ENCODE results near the gene CSMD2.

Gene CSMD2

GRCh38 chr1:33634806-33635205 is 530.2 kb downstream of the CSMD2 start:
- H3K36me3 ChIP-seq (ENCODE audit: insufficient read depth, low read length) = no peaks in the 10 kb centered on the region
- H3K4me2 ChIP-seq (ENCODE audit: low read length) = no peak overlapping the region
- no peaks in the 10 kb centered on the region for H3K9me3 ChIP-seq (replicated peaks; ENCODE audit: low read length)
- peaks cover 20% of the 10 kb centered on the region for H3K27me3 ChIP-seq (ENCODE audit: control insufficient read depth, insufficient read depth, low read length)
- H3K9ac ChIP-seq (ENCODE audit: low read depth, low read length) = no peak overlapping the region
- H3K4me3 ChIP-seq (ENCODE audit: low read length) = no peak overlapping the region
- no peaks in the 10 kb centered on the region for H3K4me1 ChIP-seq (ENCODE audit: control insufficient read depth, insufficient read depth, low read length)

GRCh38 chr1:33634143-33634542 is 530.9 kb downstream of the CSMD2 start:
- Histone ChIP-seq H3K36me3 (ENCODE audit: insufficient read depth, low read length) (no peaks in the 10 kb centered on the region), H3K4me3 (ENCODE audit: low read length) (no peak overlapping the region), H3K4me2 (ENCODE audit: low read length) (no peak overlapping the region), H3K27me3 (ENCODE audit: control insufficient read depth, insufficient read depth, low read length) (peaks cover 18% of the 10 kb centered on the region), H3K4me1 (ENCODE audit: control insufficient read depth, insufficient read depth, low read length) (no peaks in the 10 kb centered on the region), H3K9me3 (replicated peaks; ENCODE audit: low read length) (no peaks in the 10 kb centered on the region), H3K9ac (ENCODE audit: low read depth, low read length) (no peak overlapping the region)

GRCh38 chr1:33633019-33633801 is 531.8 kb downstream of the CSMD2 start:
- Histone ChIP-seq H3K36me3 (ENCODE audit: insufficient read depth, low read length) (no peaks in the 10 kb centered on the region), H3K4me3 (ENCODE audit: low read length) (no peak overlapping the region), H3K9ac (ENCODE audit: low read depth, low read length) (no peak overlapping the region), H3K4me2 (ENCODE audit: low read length) (no peak overlapping the region), H3K4me1 (ENCODE audit: control insufficient read depth, insufficient read depth, low read length) (no peaks in the 10 kb centered on the region), H3K9me3 (replicated peaks; ENCODE audit: low read length) (no peaks in the 10 kb centered on the region), H3K27me3 (ENCODE audit: control insufficient read depth, insufficient read depth, low read length) (peaks cover 16% of the 10 kb centered on the region)

GRCh38 chr1:33630686-33631085 is 534.3 kb downstream of the CSMD2 start:
- no peak overlapping the region for H3K4me2 ChIP-seq (ENCODE audit: low read length)
- H3K9ac ChIP-seq (ENCODE audit: low read depth, low read length) = no peak overlapping the region
- H3K36me3 ChIP-seq (ENCODE audit: insufficient read depth, low read length) = no peaks in the 10 kb centered on the region
- H3K4me3 ChIP-seq (ENCODE audit: low read length) = no peak overlapping the region
- peaks cover 14% of the 10 kb centered on the region for H3K27me3 ChIP-seq (ENCODE audit: control insufficient read depth, insufficient read depth, low read length)
- no peaks in the 10 kb centered on the region for H3K9me3 ChIP-seq (replicated peaks; ENCODE audit: low read length)
- no peaks in the 10 kb centered on the region for H3K4me1 ChIP-seq (ENCODE audit: control insufficient read depth, insufficient read depth, low read length)

- H3K9me3 ChIP-seq (replicated peaks; ENCODE audit: low read length) = no peaks in the 10 kb centered on the region
- no peak overlapping the region for H3K4me3 ChIP-seq (ENCODE audit: low read length)
Observed at GRCh38 chr1:33626801-33627200, 538.2 kb downstream of the CSMD2 start.

GRCh38 chr1:33624991-33625870 is 539.8 kb downstream of the CSMD2 start:
- H3K4me1 ChIP-seq (ENCODE audit: control insufficient read depth, insufficient read depth, low read length) = no peaks in the 10 kb centered on the region
- no peaks in the 10 kb centered on the region for H3K27me3 ChIP-seq (ENCODE audit: control insufficient read depth, insufficient read depth, low read length)
- H3K36me3 ChIP-seq (ENCODE audit: insufficient read depth, low read length) = no peaks in the 10 kb centered on the region
- no peak overlapping the region for H3K4me3 ChIP-seq (ENCODE audit: low read length)
- no peak overlapping the region for H3K9ac ChIP-seq (ENCODE audit: low read depth, low read length)
- no peak overlapping the region for H3K4me2 ChIP-seq (ENCODE audit: low read length)
- H3K9me3 ChIP-seq (replicated peaks; ENCODE audit: low read length) = no peaks in the 10 kb centered on the region

More at GRCh38 chr1:33626801-33627200, 538.2 kb downstream of the CSMD2 start:
- Histone ChIP-seq H3K4me1 (ENCODE audit: control insufficient read depth, insufficient read depth, low read length) (no peaks in the 10 kb centered on the region), H3K27me3 (ENCODE audit: control insufficient read depth, insufficient read depth, low read length) (no peaks in the 10 kb centered on the region), H3K9ac (ENCODE audit: low read depth, low read length) (no peak overlapping the region), H3K36me3 (ENCODE audit: insufficient read depth, low read length) (no peaks in the 10 kb centered on the region), H3K4me2 (ENCODE audit: low read length) (no peak overlapping the region)

- H3K9me3 ChIP-seq (replicated peaks; ENCODE audit: low read length) = no peaks in the 10 kb centered on the region
- H3K4me3 ChIP-seq (ENCODE audit: low read length) = no peak overlapping the region
- no peaks in the 10 kb centered on the region for H3K36me3 ChIP-seq (ENCODE audit: insufficient read depth, low read length)
- no peak overlapping the region for H3K9ac ChIP-seq (ENCODE audit: low read depth, low read length)
- no peaks in the 10 kb centered on the region for H3K27me3 ChIP-seq (ENCODE audit: control insufficient read depth, insufficient read depth, low read length)
- no peaks in the 10 kb centered on the region for H3K4me1 ChIP-seq (ENCODE audit: control insufficient read depth, insufficient read depth, low read length)
- H3K4me2 ChIP-seq (ENCODE audit: low read length) = no peak overlapping the region
Observed at GRCh38 chr1:33624261-33624990, 540.6 kb downstream of the CSMD2 start.

GRCh38 chr1:33623811-33624210 is 541.2 kb downstream of the CSMD2 start:
- Histone ChIP-seq H3K27me3 (ENCODE audit: control insufficient read depth, insufficient read depth, low read length) (no peaks in the 10 kb centered on the region), H3K9ac (ENCODE audit: low read depth, low read length) (no peak overlapping the region), H3K4me1 (ENCODE audit: control insufficient read depth, insufficient read depth, low read length) (no peaks in the 10 kb centered on the region), H3K36me3 (ENCODE audit: insufficient read depth, low read length) (no peaks in the 10 kb centered on the region), H3K4me3 (ENCODE audit: low read length) (no peak overlapping the region), H3K9me3 (replicated peaks; ENCODE audit: low read length) (no peaks in the 10 kb centered on the region), H3K4me2 (ENCODE audit: low read length) (no peak overlapping the region)

- Histone ChIP-seq H3K27me3 (ENCODE audit: control insufficient read depth, insufficient read depth, low read length) (peaks cover 6% of the 10 kb centered on the region), H3K4me1 (ENCODE audit: control insufficient read depth, insufficient read depth, low read length) (no peaks in the 10 kb centered on the region), H3K4me2 (ENCODE audit: low read length) (no peak overlapping the region), H3K4me3 (ENCODE audit: low read length) (no peak overlapping the region), H3K9me3 (replicated peaks; ENCODE audit: low read length) (no peaks in the 10 kb centered on the region), H3K36me3 (ENCODE audit: insufficient read depth, low read length) (no peaks in the 10 kb centered on the region), H3K9ac (ENCODE audit: low read depth, low read length) (no peak overlapping the region)
Observed at GRCh38 chr1:33622757-33623156, 542.3 kb downstream of the CSMD2 start.

GRCh38 chr1:33618636-33619035 is 546.4 kb downstream of the CSMD2 start:
- Histone ChIP-seq H3K4me1 (ENCODE audit: control insufficient read depth, insufficient read depth, low read length) (no peaks in the 10 kb centered on the region), H3K36me3 (ENCODE audit: insufficient read depth, low read length) (no peaks in the 10 kb centered on the region), H3K9me3 (replicated peaks; ENCODE audit: low read length) (no peaks in the 10 kb centered on the region), H3K4me2 (ENCODE audit: low read length) (no peak overlapping the region), H3K9ac (ENCODE audit: low read depth, low read length) (no peak overlapping the region), H3K27me3 (ENCODE audit: control insufficient read depth, insufficient read depth, low read length) (peaks cover 17% of the 10 kb centered on the region), H3K4me3 (ENCODE audit: low read length) (no peak overlapping the region)

- no peak overlapping the region for H3K9ac ChIP-seq (ENCODE audit: low read depth, low read length)
- H3K9me3 ChIP-seq (replicated peaks; ENCODE audit: low read length) = no peaks in the 10 kb centered on the region
- peaks cover 22% of the 10 kb centered on the region for H3K27me3 ChIP-seq (ENCODE audit: control insufficient read depth, insufficient read depth, low read length)
- H3K4me1 ChIP-seq (ENCODE audit: control insufficient read depth, insufficient read depth, low read length) = no peaks in the 10 kb centered on the region
- H3K4me2 ChIP-seq (ENCODE audit: low read length) = no peak overlapping the region
- no peaks in the 10 kb centered on the region for H3K36me3 ChIP-seq (ENCODE audit: insufficient read depth, low read length)
- H3K4me3 ChIP-seq (ENCODE audit: low read length) = no peak overlapping the region
Observed at GRCh38 chr1:33617451-33617850, 547.6 kb downstream of the CSMD2 start.

Data from skeletal muscle satellite cell (primary cell).